ENCODE results near the gene NRIP1. TPM values are rescaled to one million over a fixed set of nuclear protein-coding genes. Genes with fewer than 3 reads are reported as not detected.
A peak's percentile ranks its signal among the peaks of the same experiment; 100 is the strongest.

The NRIP1 gene
- total RNA-seq, 4 donors from 2014 or later, result 31.0 to 33.0 (median 32.2) TPM

GRCh38 chr21:15053500-15053899 is 11.3 kb downstream of the NRIP1 start:
- Histone ChIP-seq H3K4me3 (no peak overlapping the region), H3K27me3 (no peaks in the 10 kb centered on the region), H3K4me1 (peaks cover 0 to 99% (median 59%) of the 10 kb centered on the region in 4 donors), H3K9me3 (no peaks in the 10 kb centered on the region), H3K27ac (no peak overlapping the region), H3K36me3 (no peaks in the 10 kb centered on the region)
- 20 to 33% methylated on average over 1 of the region's 1 CpG for WGBS, 2 donors
- no peak for TF ChIP-seq EP300 (IDR thresholded peaks at IDR 0.05)
- TF ChIP-seq POLR2A (IDR thresholded peaks at IDR 0.05), result no peak
- no peak for TF ChIP-seq CTCF (IDR thresholded peaks at IDR 0.05)
- DNase-seq (ENCODE audit: low spot score in 2 of 2), result no peak

- Histone ChIP-seq H3K4me1 (peaks cover 0 to 92% (median 50%) of the 10 kb centered on the region in 4 donors), H3K27me3 (no peaks in the 10 kb centered on the region), H3K36me3 (no peaks in the 10 kb centered on the region), H3K4me3 (peak overlapping the region in 1 of 4 donors; percentile 1), H3K27ac (no peak overlapping the region), H3K9me3 (no peaks in the 10 kb centered on the region)
- DNase-seq (ENCODE audit: low spot score in 2 of 2), result no peak
- TF ChIP-seq CTCF (IDR thresholded peaks at IDR 0.05) (no peak), POLR2A (IDR thresholded peaks at IDR 0.05) (no peak), EP300 (IDR thresholded peaks at IDR 0.05) (no peak)
- 71 to 77% methylated on average over 4 of the region's 4 CpGs for WGBS, 2 donors
These were observed 12.4 kb downstream of the NRIP1 start for GRCh38 chr21:15052459-15052763.

- TF ChIP-seq EP300 (IDR thresholded peaks at IDR 0.05) (no peak), POLR2A (IDR thresholded peaks at IDR 0.05) (no peak), CTCF (IDR thresholded peaks at IDR 0.05) (no peak)
- peaks cover 0 to 3% (median 0%) of the 10 kb centered on the region in 4 donors for H3K9me3 ChIP-seq
- no peak for DNase-seq (ENCODE audit: low spot score in 2 of 2)
- no peaks in the 10 kb centered on the region for H3K36me3 ChIP-seq
- H3K27ac ChIP-seq, result no peak overlapping the region
- 44 to 55% methylated on average over 9 of the region's 9 CpGs for WGBS, 2 donors
- peak overlapping the region in 1 of 4 donors; percentile 1 for H3K4me3 ChIP-seq
- peaks cover 0 to 86% (median 45%) of the 10 kb centered on the region in 4 donors for H3K4me1 ChIP-seq
- H3K27me3 ChIP-seq, result no peaks in the 10 kb centered on the region
These were observed 12.9 kb downstream of the NRIP1 start for GRCh38 chr21:15051644-15052458.

- Histone ChIP-seq H3K4me3 (no peak overlapping the region), H3K9me3 (peaks cover 0 to 9% (median 0%) of the 10 kb centered on the region in 4 donors), H3K27ac (peak overlapping the region in 1 of 4 donors; percentile 6), H3K36me3 (no peaks in the 10 kb centered on the region), H3K27me3 (no peaks in the 10 kb centered on the region), H3K4me1 (peaks cover 0 to 76% (median 38%) of the 10 kb centered on the region in 4 donors)
- DNase-seq (ENCODE audit: low spot score in 2 of 2), result no peak
- WGBS, 2 donors, result 61% methylated on average over 11 of the region's 11 CpGs
- TF ChIP-seq CTCF (IDR thresholded peaks at IDR 0.05), result no peak
- TF ChIP-seq POLR2A (IDR thresholded peaks at IDR 0.05), result no peak
- TF ChIP-seq EP300 (IDR thresholded peaks at IDR 0.05), result no peak
These were observed 14.0 kb downstream of the NRIP1 start for GRCh38 chr21:15050568-15051377.

- WGBS, 2 donors, result 88 to 95% methylated on average over 3 of the region's 3 CpGs
These were observed 19.8 kb downstream of the NRIP1 start for GRCh38 chr21:15045017-15045416.

More at GRCh38 chr21:15045017-15045416, 19.8 kb downstream of the NRIP1 start:
- no peak for DNase-seq (ENCODE audit: low spot score in 2 of 2)
- Histone ChIP-seq H3K4me3 (no peak overlapping the region), H3K9me3 (peaks cover 0 to 9% (median 0%) of the 10 kb centered on the region in 4 donors), H3K27ac (no peak overlapping the region), H3K36me3 (peaks cover 0 to 13% (median 0%) of the 10 kb centered on the region in 3 donors), H3K4me1 (peaks cover 0 to 28% (median 4%) of the 10 kb centered on the region in 4 donors), H3K27me3 (no peaks in the 10 kb centered on the region)
- no peak for TF ChIP-seq POLR2A (IDR thresholded peaks at IDR 0.05)
- no peak for TF ChIP-seq CTCF (IDR thresholded peaks at IDR 0.05)
- no peak for TF ChIP-seq EP300 (IDR thresholded peaks at IDR 0.05)

Data from tibial nerve (tissue), 4 donors.